ENCODE measurements around the gene JADE3.
A peak's percentile ranks its signal among the peaks of the same experiment; 100 is the strongest.

The JADE3 gene

GRCh38 chrX:47078129-47079043, 166.2 kb downstream of the JADE3 start, which contains the start of gene RGN:
TSS of gene RGN (plus strand) at chrX:47078443. CDS start at chrX:47081145, 2,702 bp downstream.
- H2BK12ac ChIP-seq (ENCODE audit: low read length), result no peak within 1 kb of the TSS
- H4K91ac ChIP-seq (ENCODE audit: low read depth, low read length), result no peak within 1 kb of the TSS
- no peak within 1 kb of the TSS for H3K4me3 ChIP-seq (ENCODE audit: low read depth, low read length)
- no peak within 1 kb of the TSS for H3K4ac ChIP-seq (ENCODE audit: low read depth, low read length)
- no peak within 1 kb of the TSS for H3K18ac ChIP-seq (ENCODE audit: low read length)
- H4K8ac ChIP-seq (ENCODE audit: low read depth, low read length), result no peak within 1 kb of the TSS
- H3K9ac ChIP-seq (ENCODE audit: low read length), result no peak within 1 kb of the TSS
- no peak within 1 kb of the TSS for H3K23ac ChIP-seq (ENCODE audit: low read length)
- no peaks in the 10 kb centered on the region for H3K36me3 ChIP-seq (ENCODE audit: control insufficient read depth in 1 of 2, insufficient read depth in 2 of 2, low read length in 2 of 2)
- H3K27me3 ChIP-seq (ENCODE audit: insufficient read depth, low read length), result no peaks in the 10 kb centered on the region
- peak within 1 kb of the TSS; percentile 55 for H3K4me2 ChIP-seq (ENCODE audit: low read length)
- H2AFZ ChIP-seq (ENCODE audit: insufficient read depth, low read length, poor library complexity), result no peak within 1 kb of the TSS
- no peak within 1 kb of the TSS for H4K12ac ChIP-seq (ENCODE audit: low read depth, low read length)
- DNase-seq, result no peak
- no CpG with 5 or more reads among the region's 59 CpGs for WGBS (ENCODE audit: extremely low coverage, insufficient coverage, insufficient read length)
- no peaks in the 10 kb centered on the region for H3K79me1 ChIP-seq (ENCODE audit: low read length)
- H3K4me1 ChIP-seq (ENCODE audit: control insufficient read depth in 1 of 2, insufficient read depth in 2 of 2, low read length in 2 of 2), result peaks cover 0 to 4% of the 10 kb centered on the region in 2 experiments
- no peak within 1 kb of the TSS for H3K27ac ChIP-seq (ENCODE audit: low read depth, low read length)
- H3K79me2 ChIP-seq (ENCODE audit: control insufficient read depth, insufficient read depth, low read length, poor library complexity), result no peaks in the 10 kb centered on the region
- no peak within 1 kb of the TSS for H2BK120ac ChIP-seq (ENCODE audit: insufficient read depth, low read length, poor library complexity)
- no peak within 1 kb of the TSS for H2AK5ac ChIP-seq (ENCODE audit: low read length)
- H3K9me3 ChIP-seq (ENCODE audit: insufficient read depth, low read depth, low read length), result no peaks in the 10 kb centered on the region
- no peak within 1 kb of the TSS for H2BK5ac ChIP-seq (ENCODE audit: low read depth, low read length, poor library complexity)
- no peak within 1 kb of the TSS for H3K14ac ChIP-seq (ENCODE audit: low read length)

GRCh38 chrX:47080215-47080914, 168.1 kb downstream of the JADE3 start:
- peaks cover 0 to 4% of the 10 kb centered on the region in 2 experiments for H3K4me1 ChIP-seq (ENCODE audit: control insufficient read depth in 1 of 2, insufficient read depth in 2 of 2, low read length in 2 of 2)
- no peak overlapping the region for H3K4me3 ChIP-seq (ENCODE audit: low read depth, low read length)
- no peak overlapping the region for H3K18ac ChIP-seq (ENCODE audit: low read length)
- H2AK5ac ChIP-seq (ENCODE audit: low read length), result no peak overlapping the region
- H2BK12ac ChIP-seq (ENCODE audit: low read length), result no peak overlapping the region
- H4K12ac ChIP-seq (ENCODE audit: low read depth, low read length), result no peak overlapping the region
- no peak overlapping the region for H2AFZ ChIP-seq (ENCODE audit: insufficient read depth, low read length, poor library complexity)
- H3K36me3 ChIP-seq (ENCODE audit: control insufficient read depth in 1 of 2, insufficient read depth in 2 of 2, low read length in 2 of 2), result no peaks in the 10 kb centered on the region
- H3K23ac ChIP-seq (ENCODE audit: low read length), result no peak overlapping the region
- H3K79me1 ChIP-seq (ENCODE audit: low read length), result no peaks in the 10 kb centered on the region
- no peak overlapping the region for H2BK5ac ChIP-seq (ENCODE audit: low read depth, low read length, poor library complexity)
- no peaks in the 10 kb centered on the region for H3K9me3 ChIP-seq (ENCODE audit: insufficient read depth, low read depth, low read length)
- no peak overlapping the region for H2BK120ac ChIP-seq (ENCODE audit: insufficient read depth, low read length, poor library complexity)
- no peak overlapping the region for H3K4ac ChIP-seq (ENCODE audit: low read depth, low read length)
- no peak overlapping the region for H3K4me2 ChIP-seq (ENCODE audit: low read length)
- H3K27ac ChIP-seq (ENCODE audit: low read depth, low read length), result peak overlapping the region; percentile 11
- H3K27me3 ChIP-seq (ENCODE audit: insufficient read depth, low read length), result no peaks in the 10 kb centered on the region
- H4K91ac ChIP-seq (ENCODE audit: low read depth, low read length), result no peak overlapping the region
- H3K9ac ChIP-seq (ENCODE audit: low read length), result no peak overlapping the region
- no peaks in the 10 kb centered on the region for H3K79me2 ChIP-seq (ENCODE audit: control insufficient read depth, insufficient read depth, low read length, poor library complexity)
- no peak overlapping the region for H3K14ac ChIP-seq (ENCODE audit: low read length)
- no peak for DNase-seq
- WGBS (ENCODE audit: extremely low coverage, insufficient coverage, insufficient read length), result no CpG with 5 or more reads among the region's 9 CpGs
- no peak overlapping the region for H4K8ac ChIP-seq (ENCODE audit: low read depth, low read length)

- Histone ChIP-seq H3K4me1 (ENCODE audit: control insufficient read depth in 1 of 2, insufficient read depth in 2 of 2, low read length in 2 of 2) (peaks cover 0 to 4% of the 10 kb centered on the region in 2 experiments), H2AK5ac (ENCODE audit: low read length) (no peak overlapping the region), H4K12ac (ENCODE audit: low read depth, low read length) (no peak overlapping the region), H3K27me3 (ENCODE audit: insufficient read depth, low read length) (no peaks in the 10 kb centered on the region), H3K79me1 (ENCODE audit: low read length) (no peaks in the 10 kb centered on the region), H3K27ac (ENCODE audit: low read depth, low read length) (no peak overlapping the region), H2BK5ac (ENCODE audit: low read depth, low read length, poor library complexity) (no peak overlapping the region), H3K4me3 (ENCODE audit: low read depth, low read length) (no peak overlapping the region), H3K14ac (ENCODE audit: low read length) (no peak overlapping the region), H3K36me3 (ENCODE audit: control insufficient read depth in 1 of 2, insufficient read depth in 2 of 2, low read length in 2 of 2) (no peaks in the 10 kb centered on the region), H2BK12ac (ENCODE audit: low read length) (no peak overlapping the region), H3K18ac (ENCODE audit: low read length) (no peak overlapping the region), H3K9me3 (ENCODE audit: insufficient read depth, low read depth, low read length) (no peaks in the 10 kb centered on the region), H2BK120ac (ENCODE audit: insufficient read depth, low read length, poor library complexity) (no peak overlapping the region), H3K4ac (ENCODE audit: low read depth, low read length) (no peak overlapping the region), H4K8ac (ENCODE audit: low read depth, low read length) (no peak overlapping the region), H2AFZ (ENCODE audit: insufficient read depth, low read length, poor library complexity) (no peak overlapping the region), H3K9ac (ENCODE audit: low read length) (no peak overlapping the region), H3K23ac (ENCODE audit: low read length) (no peak overlapping the region), H3K79me2 (ENCODE audit: control insufficient read depth, insufficient read depth, low read length, poor library complexity) (no peaks in the 10 kb centered on the region), H3K4me2 (ENCODE audit: low read length) (no peak overlapping the region), H4K91ac (ENCODE audit: low read depth, low read length) (no peak overlapping the region)
- no CpG with 5 or more reads among the region's 5 CpGs for WGBS (ENCODE audit: extremely low coverage, insufficient coverage, insufficient read length)
- no peak for DNase-seq
Observed at GRCh38 chrX:47080915-47081236, 168.7 kb downstream of the JADE3 start.

GRCh38 chrX:47091149-47091775, 179.0 kb downstream of the JADE3 start:
- Histone ChIP-seq H3K79me1 (ENCODE audit: low read length) (no peaks in the 10 kb centered on the region), H3K23ac (ENCODE audit: low read length) (no peak overlapping the region), H3K79me2 (ENCODE audit: control insufficient read depth, insufficient read depth, low read length, poor library complexity) (no peaks in the 10 kb centered on the region), H3K4ac (ENCODE audit: low read depth, low read length) (no peak overlapping the region), H3K9me3 (ENCODE audit: insufficient read depth, low read depth, low read length) (no peaks in the 10 kb centered on the region), H3K27me3 (ENCODE audit: insufficient read depth, low read length) (no peaks in the 10 kb centered on the region), H3K4me3 (ENCODE audit: low read depth, low read length) (no peak overlapping the region), H4K12ac (ENCODE audit: low read depth, low read length) (no peak overlapping the region), H3K18ac (ENCODE audit: low read length) (no peak overlapping the region), H3K4me1 (ENCODE audit: control insufficient read depth in 1 of 2, insufficient read depth in 2 of 2, low read length in 2 of 2) (no peaks in the 10 kb centered on the region), H3K36me3 (ENCODE audit: control insufficient read depth in 1 of 2, insufficient read depth in 2 of 2, low read length in 2 of 2) (no peaks in the 10 kb centered on the region), H4K8ac (ENCODE audit: low read depth, low read length) (no peak overlapping the region), H2BK5ac (ENCODE audit: low read depth, low read length, poor library complexity) (no peak overlapping the region), H3K9ac (ENCODE audit: low read length) (no peak overlapping the region), H4K91ac (ENCODE audit: low read depth, low read length) (no peak overlapping the region), H2BK120ac (ENCODE audit: insufficient read depth, low read length, poor library complexity) (no peak overlapping the region), H3K27ac (ENCODE audit: low read depth, low read length) (no peak overlapping the region), H2AK5ac (ENCODE audit: low read length) (no peak overlapping the region), H2BK12ac (ENCODE audit: low read length) (no peak overlapping the region), H3K14ac (ENCODE audit: low read length) (no peak overlapping the region), H2AFZ (ENCODE audit: insufficient read depth, low read length, poor library complexity) (no peak overlapping the region), H3K4me2 (ENCODE audit: low read length) (no peak overlapping the region)
- no peak for DNase-seq
- WGBS (ENCODE audit: extremely low coverage, insufficient coverage, insufficient read length), result no CpG with 5 or more reads among the region's 4 CpGs
